Glomerular visceral epithelial cell (primary cell): ENCODE measurements around the gene TNKS1BP1.
A peak's percentile ranks its signal among the peaks of the same experiment; 100 is the strongest.
"Not testable (repeated sequence)": the region's sequence is repeated elsewhere in the genome, so short reads cannot be mapped to it uniquely, and the experiment has no call there.

Source experiments
- DNase-seq: peaks from one replicate; pipeline ENCODE4 v3.0.0-alpha.2; 2016; ENCODE audit errors: extremely low spot score

TNKS1BP1 gene

DNA sequence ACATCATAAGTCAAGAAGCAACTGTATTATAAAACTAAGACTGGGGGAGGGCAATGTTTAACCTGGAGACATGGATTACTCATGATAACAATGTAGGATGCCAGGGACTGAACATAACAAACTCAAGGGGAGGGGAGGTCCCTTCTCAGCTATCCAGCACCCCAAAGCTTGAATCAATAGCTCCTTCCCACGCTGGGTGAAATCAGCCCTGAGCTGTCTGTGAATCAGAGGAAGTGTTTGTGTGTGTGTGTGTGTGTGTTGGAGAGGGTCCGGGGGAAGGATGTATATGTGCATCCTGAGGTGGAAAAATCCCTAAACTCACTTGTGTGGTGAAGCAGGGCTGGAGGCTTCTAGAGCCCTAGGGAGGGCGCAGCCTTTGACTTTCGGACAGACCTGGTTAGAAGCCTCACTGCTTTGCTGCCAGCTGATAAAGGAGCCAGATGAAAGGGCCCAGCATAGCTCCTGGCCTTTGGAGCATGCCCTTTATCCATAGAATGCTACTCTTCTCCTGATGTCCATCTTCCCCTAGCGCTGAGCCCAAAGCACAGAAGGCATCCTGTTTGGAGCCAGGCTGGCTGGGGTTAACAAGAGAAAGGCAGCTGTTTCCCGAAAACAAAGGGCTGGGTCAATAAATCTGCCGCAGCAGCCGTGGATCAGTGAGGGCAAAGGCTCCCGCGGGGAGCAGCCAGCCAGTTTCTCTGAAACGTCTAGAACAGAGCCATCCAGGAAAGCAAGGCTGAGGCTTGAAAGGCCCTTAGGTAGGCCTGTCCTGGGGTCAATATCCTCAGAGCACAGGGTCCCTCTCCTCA is 35.8 kb downstream of the TNKS1BP1 start:
- DNase-seq, result peak; percentile 55

DNA sequence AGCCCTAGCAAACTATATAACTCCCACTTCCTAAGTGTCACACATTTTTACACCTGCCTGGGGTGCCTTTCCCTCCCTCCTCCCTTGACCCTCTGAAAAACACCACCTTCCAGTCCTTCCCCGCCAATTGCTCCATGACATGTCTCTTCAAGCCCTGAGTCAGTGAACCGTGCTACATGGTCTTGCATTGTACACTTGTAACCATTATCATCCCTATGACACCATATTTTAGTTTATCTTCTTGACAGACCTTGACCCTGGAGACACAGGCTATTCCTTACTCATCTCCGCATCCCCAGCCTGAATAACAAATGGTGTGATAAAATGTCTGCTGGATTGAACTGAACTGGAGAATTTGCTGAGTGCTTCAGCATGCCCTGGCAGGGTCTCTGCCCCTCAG is 36.9 kb downstream of the TNKS1BP1 start:
- DNase-seq, result no peak

DNA sequence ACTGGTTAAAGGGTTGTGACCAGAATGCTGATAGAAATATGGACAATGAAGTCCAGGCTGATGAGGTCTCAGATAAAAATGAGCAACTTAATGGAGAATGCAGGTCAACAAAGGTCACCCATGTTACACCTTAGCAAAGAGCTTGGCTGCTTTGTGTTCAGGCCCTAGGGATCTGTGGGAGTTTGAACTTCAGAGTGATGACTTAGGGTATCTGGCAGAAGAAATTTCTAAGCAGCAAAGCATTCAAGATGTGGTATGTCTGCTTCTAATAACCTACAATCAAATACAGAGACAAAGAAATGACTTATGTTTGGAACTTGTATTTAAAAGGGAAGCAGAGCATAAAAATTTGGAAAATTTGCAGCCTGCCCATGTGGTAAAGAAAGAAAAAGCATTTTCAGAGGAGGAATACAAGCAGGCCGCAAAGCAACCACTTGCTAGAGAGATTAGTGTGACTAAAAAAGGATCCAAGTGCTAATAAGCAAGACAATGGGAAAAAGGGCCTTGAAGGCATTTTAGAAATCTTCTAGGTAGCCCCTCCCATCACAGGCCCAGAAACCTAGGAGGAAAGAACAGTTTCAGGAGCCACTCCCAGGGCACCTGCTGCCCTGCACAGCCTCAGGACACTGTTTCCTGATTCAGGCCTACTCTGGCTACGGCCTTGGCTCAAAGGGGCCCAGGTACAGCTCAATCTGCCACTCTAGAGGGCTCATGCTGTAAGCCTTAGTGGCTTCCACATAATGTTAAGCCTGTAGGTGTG is 41.3 kb downstream of the TNKS1BP1 start:
- DNase-seq, result no peak

DNA sequence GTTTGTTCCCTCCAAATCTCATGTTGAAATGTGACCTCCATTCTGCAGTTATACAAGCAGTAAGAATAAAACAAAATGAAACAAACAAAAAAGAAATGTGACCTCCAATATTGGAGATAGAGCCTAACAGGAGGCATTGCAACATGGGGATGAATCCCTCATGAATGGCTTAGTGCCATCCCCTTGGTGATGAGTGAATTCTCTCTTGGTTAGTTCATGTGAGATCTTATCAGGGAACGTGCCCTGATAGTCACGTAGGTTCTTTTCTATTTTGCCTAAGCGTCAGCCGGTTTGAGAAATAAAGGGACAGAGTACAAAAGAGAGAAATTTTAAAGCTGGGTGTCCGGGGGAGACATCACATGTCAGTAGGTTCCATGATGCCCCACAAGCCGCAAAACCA is 43.2 kb downstream of the TNKS1BP1 start:
- DNase-seq, result not testable (repeated sequence)

DNA sequence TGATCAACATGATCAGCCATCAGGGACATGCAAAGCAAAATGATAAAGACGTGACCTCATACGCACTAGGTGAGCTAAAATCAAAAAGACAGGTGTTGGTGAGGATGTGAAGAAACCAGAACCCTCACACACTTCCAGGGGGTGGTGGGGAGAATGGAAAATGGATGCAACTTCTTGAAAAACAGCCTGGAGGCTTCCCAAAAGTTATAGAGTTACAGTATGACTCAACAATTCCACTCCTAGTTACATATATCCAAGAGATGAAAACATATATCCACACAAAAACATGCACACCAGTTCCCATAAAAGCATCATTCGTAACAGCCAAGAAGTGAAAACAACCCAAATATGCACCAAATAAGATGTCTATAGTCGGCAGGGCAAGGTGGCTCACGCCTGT is 45.6 kb downstream of the TNKS1BP1 start:
- DNase-seq, result no peak

DNA sequence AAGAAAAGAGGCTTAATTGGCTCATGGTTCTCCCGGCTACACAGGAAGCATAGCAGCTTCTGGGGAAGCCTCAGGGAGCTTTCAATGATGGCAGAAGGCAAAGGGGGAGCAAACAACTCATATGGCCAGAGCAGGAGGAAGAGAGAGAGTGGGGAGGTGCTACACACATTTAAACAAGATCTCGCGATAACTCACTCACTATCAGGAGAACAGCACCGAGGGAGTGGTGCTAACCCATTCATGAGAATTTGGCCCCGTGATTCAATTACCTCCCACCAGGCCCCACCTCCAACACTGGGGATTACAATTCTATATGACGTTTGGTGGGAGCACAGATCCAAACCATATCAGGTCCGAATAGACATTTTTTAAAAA is 46.0 kb downstream of the TNKS1BP1 start:
- no peak for DNase-seq

DNA sequence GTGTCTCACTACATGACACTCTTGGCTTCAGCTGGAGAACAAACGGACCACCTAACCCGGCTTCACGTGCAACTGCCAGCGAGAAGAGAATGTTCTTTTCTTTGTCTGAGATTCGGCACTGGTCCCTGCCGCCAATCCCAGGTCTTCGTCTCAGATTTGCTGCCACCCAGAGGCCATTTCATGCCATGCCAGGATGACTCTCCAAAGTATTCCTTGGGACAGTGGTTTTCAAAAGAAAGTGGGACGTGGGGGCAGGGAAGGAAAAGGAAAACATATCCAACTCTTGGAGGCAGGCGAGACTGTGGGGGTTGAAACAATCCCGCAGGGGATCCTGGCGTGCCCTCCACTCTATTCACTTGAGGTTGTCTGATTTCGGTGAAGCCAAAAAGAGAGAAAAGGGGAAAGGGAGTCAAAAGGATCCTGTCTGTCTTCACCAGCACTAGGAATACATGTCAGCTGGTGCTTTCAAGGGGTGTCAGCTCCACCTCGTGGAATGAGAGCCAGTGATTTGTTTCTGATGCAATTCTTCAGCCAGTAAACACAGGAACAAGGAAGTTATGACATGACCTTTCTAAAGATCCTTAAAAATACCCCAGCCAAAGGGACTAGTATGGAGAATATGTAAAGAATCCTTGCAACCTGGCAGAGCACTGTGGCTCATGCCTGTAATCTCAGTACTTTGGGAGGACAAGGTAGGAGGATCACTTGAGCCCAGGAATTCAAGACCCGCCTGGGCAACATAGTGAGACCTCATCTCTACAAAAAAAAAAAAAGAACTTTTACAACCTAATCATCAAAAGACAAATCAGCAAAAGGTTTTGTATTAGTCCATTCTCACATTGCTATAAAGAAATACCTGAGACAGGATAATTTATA is 46.7 kb downstream of the TNKS1BP1 start:
- DNase-seq, result peak; percentile 67

DNA sequence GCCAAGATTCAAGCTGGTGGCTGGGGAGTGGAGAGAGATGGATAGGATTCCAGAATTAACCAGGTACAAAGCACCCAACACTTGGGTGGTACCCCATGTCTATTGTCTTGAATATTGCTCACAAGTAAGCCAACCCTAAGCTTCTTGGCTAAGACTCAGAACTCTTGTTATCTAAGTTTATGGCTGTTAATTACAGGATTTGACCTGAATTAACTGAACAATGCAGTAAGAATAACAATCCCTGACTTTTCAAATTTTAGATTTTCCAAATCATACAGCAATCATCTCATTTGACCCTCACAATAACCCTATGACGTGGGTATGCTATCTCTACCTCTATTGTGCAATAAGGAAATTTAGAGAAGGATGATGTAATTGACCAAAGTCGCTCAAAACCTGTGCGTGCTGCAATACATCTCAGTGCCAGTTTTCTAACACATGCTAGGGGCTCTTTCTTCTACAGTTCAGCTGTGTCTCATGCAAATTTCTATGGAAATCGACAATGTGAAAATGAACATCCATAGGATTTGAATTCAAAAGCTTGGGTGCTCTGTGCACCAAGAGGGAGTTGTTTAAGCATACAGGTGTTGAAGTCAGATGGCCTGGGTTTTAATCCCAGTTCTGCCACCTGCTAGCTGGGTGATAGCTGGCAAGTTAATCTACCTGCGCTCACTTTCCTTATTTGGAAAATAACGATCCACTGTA is 47.6 kb downstream of the TNKS1BP1 start:
- DNase-seq, result no peak

DNA sequence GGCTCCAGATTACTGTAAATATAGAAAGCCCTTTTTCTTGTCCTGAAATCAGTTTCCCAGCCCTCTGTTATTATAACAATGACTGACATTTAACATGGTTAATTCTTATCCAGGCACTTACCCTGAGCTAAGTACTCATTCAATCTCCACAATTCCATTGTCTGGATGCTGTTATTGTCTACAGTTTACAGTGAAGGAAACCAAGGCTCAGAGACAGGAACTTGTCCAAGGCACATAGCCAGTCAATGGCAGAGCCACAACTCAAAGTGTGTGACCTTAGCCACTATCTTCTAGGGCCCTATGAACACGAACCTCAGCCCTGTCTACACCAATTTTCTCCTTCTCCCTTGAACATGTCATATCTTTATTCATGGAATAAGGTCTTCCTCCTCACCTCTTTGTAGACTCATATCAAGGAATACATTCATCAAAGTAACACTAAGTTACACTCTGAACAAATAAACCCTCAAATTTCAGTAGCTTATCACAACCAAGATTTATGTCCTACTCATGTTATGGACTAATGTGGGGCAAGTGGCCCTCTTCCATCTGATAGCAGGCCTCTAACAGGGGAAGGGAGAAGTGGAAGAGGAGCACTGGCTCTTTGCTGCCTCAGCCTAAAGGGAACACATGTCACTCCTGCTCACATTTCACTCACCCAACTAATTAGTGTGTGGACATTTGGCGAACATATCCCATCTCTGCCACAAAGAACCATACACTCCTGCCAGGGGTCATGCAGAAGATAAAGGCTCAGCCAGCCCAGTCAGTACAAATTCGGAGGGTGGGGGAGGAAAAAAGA is 48.4 kb downstream of the TNKS1BP1 start:
- DNase-seq, result no peak

DNA sequence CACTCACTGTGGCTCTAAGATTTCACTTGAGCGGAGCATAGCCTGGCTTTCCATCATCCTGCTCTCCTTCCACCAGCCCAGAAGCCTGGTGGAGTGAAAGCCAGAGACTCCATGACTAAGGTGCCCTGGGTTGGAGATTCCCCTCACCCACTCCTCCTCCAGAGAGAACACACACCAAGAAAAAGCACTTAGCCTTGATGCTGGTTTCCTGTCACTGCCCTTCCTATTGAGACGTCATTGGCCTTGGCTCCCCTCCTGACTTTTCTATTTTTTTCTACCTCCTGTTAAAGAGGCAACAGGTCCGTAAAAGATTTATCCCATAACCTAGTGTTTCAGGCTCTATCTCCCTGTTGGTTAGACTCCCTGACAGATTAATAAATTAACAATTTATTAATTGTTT is 49.2 kb downstream of the TNKS1BP1 start:
- no peak for DNase-seq

DNA sequence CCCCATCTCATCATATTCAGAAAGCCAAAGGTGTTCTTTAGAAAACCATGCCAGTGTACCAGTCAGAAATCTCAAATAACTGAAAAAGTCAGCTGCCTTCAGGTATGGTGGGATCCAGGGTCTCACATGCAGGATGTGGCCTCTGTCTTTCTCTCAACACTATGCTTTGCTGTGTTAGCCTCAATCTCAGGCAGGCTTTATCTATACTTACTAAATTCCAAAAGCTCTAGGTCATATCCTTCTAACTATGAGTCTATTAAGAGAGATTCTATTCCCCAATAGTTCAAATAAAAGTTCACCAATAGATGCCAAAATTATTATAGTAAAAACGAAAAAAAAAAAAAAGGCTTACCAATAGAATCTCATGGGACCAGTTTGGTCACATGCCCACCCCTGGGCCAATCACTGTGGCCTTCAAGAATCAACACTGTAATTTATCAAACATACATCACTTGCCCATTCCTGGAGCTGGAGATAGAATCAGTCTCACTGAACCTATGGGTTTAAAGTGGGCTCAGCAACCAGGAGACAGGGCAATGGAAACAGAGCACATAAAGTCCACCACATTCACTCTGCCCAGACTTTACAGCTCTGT is 49.8 kb downstream of the TNKS1BP1 start:
- DNase-seq, result no peak

DNA sequence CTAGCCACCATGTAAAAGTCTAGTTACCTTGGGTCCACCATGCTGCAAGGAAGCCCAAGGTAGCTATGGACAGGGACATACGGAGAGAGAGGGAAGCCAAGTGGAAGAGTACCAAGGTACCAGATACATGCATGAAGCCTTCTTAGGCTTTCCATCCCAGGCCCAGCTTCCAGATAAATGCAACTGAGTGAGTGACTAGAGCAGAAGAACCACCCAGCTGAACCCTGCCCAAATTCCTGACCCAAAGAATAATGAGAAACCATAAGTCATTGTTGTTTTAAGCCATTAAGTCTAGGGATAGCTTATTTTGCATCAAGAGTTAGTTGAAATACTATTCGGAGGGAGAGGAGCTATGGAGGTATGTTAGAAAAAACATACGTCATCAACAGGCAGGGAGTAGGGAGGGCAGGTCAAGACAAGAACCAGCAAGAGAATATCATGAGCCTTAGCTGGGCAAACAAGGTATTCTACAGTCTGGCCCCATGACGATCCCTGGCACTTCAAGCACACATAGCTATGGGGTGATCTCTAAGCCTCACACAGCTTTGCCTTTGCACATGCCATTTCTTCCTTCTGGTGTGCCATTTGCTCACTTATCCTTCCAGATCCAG is 51.2 kb downstream of the TNKS1BP1 start:
- no peak for DNase-seq

DNA sequence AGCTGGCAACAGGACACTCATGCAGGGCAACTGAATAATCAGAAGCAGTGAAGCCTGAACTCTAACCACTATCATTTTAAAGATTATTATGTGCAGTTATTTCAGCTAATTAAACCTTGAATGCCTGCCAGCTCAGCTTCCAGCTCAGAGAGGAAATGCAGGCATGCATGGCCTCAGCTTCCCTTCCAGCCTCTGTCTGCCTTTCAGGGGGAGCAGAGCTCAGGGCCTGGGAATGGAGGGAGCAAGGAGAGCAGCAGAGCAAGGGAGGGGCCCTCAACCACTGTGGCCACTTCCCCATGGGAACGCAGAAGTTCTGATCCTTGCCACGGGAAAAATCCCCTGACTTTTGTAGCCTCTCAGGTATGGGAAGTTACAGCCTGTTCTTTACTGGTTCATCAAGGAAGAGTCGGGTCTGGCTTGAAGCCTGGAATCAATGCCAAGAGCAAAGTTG is 55.2 kb downstream of the TNKS1BP1 start:
- peak; percentile 85 for DNase-seq

DNA sequence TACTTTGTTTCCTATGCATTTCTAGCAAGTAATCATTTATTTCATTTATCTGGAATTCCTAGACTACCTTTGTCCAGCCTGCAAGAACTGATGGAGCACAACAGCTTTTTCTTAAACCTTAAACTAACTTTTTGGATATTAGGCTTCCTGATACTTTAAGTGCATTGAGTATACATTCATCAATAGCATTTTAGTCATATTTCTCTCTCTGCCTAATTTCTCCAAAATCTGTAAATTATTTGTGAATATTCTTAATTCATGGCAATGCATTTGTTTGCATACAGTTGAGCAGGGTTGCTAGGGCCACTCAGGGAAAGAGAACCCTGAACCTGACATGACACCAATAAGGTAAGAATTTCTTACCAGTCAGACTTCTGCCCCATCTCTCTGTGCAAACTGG is 58.6 kb downstream of the TNKS1BP1 start:
- no peak for DNase-seq

DNA sequence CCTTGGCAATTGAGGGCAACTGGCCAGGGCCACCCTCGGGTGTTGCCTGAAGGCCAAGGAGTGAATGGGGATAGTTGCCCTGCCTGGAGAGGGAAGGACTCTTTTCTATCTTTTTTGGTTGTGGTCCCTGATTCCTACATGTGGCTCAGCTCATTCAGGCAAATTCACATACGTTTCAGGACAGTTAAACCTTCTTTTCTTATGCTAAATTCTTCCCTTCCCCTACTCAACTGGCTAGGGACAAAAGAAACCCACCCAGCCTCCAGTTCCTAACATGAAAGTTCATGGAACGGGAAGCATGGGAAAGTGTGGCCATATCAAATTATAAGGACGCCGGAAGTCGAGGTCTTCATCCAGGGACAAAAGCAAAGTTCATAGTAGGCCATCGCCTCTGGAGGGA is 61.4 kb downstream of the TNKS1BP1 start:
- no peak for DNase-seq

DNA sequence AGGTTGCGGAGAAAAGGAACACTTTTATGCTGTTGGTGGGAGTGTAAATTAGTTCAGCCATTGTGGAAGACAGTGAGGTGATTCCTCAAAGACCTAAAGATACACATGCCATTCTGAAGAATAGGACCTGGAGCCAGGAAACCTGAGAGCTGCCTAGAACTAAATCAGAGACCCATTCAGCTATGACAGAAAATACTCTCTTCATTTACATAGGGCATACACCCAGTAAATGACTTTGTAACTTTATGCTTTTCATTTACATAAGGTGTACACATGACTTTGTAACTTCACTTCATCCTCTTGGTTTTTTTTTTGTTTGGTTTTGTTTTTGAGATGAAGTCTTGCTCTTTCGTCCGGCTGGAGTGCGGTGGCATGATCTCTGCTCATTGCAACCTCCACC is 62.6 kb downstream of the TNKS1BP1 start:
- no peak for DNase-seq

DNA sequence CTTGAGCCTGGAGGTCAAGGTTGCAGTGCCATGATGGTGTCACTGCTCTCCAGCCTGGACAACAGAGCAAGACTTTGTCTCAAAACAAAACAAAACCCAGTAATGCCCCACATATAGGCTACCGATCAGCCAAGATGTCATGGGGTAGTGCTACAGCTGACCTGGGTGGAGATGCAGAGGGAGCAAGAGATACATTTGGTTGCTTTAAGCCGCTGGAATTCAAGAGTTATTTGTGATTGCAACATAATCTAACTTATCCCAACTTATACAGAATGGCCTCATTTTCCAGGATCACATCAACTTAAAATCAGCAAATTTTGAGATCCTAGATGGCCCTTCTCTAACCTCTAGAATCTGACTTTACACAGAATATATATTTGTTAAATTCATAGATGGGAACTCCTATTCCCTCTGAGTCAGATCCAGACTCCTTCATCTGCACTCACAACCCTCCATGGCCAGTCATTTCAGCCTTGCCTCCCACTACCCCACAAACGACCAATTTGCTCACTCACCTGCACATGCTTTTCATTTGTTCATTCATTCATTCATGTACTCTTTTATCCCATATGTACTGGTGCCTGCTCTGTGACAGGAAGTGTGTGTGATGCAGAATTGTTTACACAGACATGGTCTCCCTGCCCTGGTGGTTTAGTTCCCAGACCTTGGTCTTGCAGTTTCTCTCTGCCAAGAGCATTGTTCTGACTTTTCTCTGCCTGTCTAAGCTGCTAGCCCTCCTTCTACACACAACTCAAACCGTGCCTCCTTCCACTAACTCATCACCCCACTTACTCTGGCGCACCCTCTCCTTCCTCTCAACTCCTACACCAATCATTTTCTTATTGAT is 63.6 kb downstream of the TNKS1BP1 start:
- DNase-seq, result no peak

DNA sequence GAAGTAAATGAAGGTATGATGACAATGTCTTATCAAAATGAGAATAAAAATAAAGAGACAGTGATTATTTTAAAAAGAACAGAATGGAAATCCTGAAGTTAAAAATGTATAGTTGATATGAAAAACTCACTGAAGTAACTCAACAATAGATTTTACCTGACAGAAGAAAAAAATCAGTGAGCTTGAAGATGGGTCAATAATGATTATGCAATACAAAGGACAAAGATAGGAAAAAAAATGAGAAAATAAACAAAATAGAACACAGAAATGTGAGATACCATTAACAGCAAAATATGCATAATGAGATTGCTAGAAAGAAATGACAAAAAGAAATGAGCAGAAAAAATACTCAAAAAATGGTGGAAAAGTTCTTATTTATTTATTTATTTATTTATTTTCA is 68.6 kb downstream of the TNKS1BP1 start:
- DNase-seq, result no peak

DNA sequence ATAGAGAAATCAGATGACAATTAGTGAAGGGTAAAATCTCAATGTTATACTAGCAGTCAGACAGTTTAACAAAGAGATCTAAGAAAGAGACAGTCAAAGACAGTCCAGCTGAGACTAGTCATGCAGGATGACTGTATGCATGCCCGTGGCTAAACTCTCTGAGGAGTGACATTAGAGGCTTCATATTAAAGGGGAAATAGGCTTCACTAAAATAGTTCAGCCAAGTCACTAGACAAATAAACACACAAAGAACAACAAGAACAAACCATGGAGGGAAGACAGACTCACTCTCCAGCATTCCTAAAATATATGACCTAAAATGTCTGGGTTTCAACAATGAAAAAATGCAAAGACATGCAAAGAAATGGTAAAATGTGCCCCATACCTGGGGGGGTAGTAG is 69.1 kb downstream of the TNKS1BP1 start:
- no peak for DNase-seq
